Lung (tissue), 12 donors: ENCODE measurements around the gene INPP5E. TPM values are rescaled to one million over a fixed set of nuclear protein-coding genes. Genes with fewer than 3 reads are reported as not detected.

ENCODE experiments used
- ATAC-seq: fragments of 200-7000 bp; cut with Tn5 transposase; one replicate; pipeline ENCODE4 v1.9.1; 2020; ENCODE audit warnings: moderate number of reproducible peaks; ENCODE audit not compliant: insufficient read depth, low FRiP score
- DNase-seq, 3 donors: peaks; one replicate each; pipeline ENCODE4 v3.0.0-alpha.2; 2013 to 2017
- H3K27ac ChIP-seq, 2 donors: one replicate each; pipeline ENCODE4 v1.5.1; 2013; ENCODE audit warnings: mild to moderate bottlenecking in 2 of 2, moderate library complexity in 2 of 2, control low read depth in 1 of 2, inconsistent platforms in 1 of 2, low read depth in 1 of 2, low read length in 1 of 2
- H3K27me3 ChIP-seq, 3 donors: one replicate each; pipeline ENCODE4 v1.5.1; 2013; ENCODE audit warnings: low read length in 2 of 3; ENCODE audit not compliant: control insufficient read depth in 3 of 3, insufficient read depth in 3 of 3
- H3K36me3 ChIP-seq, 4 donors: one replicate each; pipeline ENCODE4 v1.5.1; 2013; ENCODE audit warnings: low read length in 4 of 4, mild to moderate bottlenecking in 1 of 4, moderate library complexity in 1 of 4; ENCODE audit not compliant: control insufficient read depth in 4 of 4, insufficient read depth in 4 of 4
- H3K4me1 ChIP-seq, 5 donors: one replicate each; pipeline ENCODE4 v1.5.1; 2013; ENCODE audit warnings: low read length in 5 of 5, mild to moderate bottlenecking in 2 of 5, moderate library complexity in 1 of 5; ENCODE audit not compliant: control insufficient read depth in 5 of 5, insufficient read depth in 5 of 5
- H3K4me3 ChIP-seq: one replicate; pipeline ENCODE4 v1.5.1; 2013; ENCODE audit warnings: mild to moderate bottlenecking, control low read depth, moderate library complexity
- H3K9ac ChIP-seq, 2 donors: one replicate each; pipeline ENCODE4 v1.5.1; 2013; ENCODE audit warnings: low read length in 2 of 2, control low read depth in 1 of 2; ENCODE audit not compliant: insufficient read depth in 1 of 2
- H3K9me3 ChIP-seq, 4 donors: one replicate each; pipeline ENCODE4 v1.5.1; 2013; ENCODE audit warnings: low read length in 3 of 4, mild to moderate bottlenecking in 1 of 4, moderate library complexity in 1 of 4; ENCODE audit not compliant: control insufficient read depth in 4 of 4, insufficient read depth in 3 of 4
- WGBS, 2 donors: extraction: QIAGEN DNeasy Blood & Tissue Kit; methylation state at CpG; one replicate each; pipeline ENCODE4 v1.1.7; 2013; 5-methylcytosine and 5-hydroxymethylcytosine counted together
- polyA plus RNA-seq, 2 donors: library from polyadenylated mRNA; stranded (reverse); fragments of 200-250 nt; gene quantifications; one replicate each; pipeline ENCODE4 v1.2.1, GENCODE V29; 2013
- total RNA-seq, 2 donors: library from RNA; depleted of rRNA in 1 of 2; stranded (reverse); fragments of >200 nt in 1 of 2; gene quantifications; one replicate each; pipeline ENCODE4 v1.2.1, GENCODE V29; 2014 to 2021
- TF ChIP-seq, protein P1 (sequence below): IDR thresholded peaks from 2 replicates; pipeline ENCODE4 v1.5.1; 2012; ENCODE audit warnings: mild to moderate bottlenecking; ENCODE audit errors: control extremely low read depth, extremely low read depth
- donor health status: control.
- donor health status: control.
- donor health status: Bipolar disorder and iron deficiency.
- donor health status: healthy.
- donor health status: DM: yes; HTN: yes; CAD: no.

Gene INPP5E
- total and polyA plus RNA-seq, 4 donors = 7.2 to 18.4 (median 8.6) TPM

DNA sequence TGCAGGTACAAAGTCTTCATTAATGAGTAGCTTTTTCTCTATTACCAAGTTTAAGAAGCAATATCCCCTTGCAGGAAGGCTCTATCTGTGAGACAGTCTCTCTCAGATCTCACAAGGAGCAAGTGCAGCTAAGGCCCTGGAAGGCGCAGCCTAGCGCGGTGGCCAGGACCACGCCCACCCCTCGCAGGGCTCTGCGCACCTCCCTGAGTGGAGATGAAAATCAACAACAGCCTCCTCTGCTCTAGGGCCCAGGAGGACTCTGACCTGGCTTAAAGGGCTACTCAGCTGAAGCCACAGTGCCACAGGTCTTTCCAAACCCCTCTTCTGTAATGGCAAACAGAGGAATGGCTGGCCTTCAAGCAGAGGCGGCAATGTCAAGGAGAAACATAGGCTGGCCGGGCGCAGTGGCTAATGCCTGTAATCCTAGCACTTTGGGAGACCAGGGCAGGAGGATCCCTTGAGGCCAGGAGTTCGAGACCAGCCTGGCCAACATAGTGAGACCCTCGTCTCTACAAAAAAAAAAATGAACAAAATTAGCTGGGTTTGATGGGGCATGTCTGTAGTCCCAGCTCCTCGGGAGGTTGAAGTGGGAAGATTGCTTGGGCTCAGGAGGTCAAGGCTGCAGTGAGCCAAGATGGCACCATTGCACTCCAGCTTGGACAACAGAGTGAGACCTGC is 31.3 kb upstream of the INPP5E start:
- peaks cover 11 to 85% (median 65%) of the 10 kb centered on the region in 4 donors for H3K36me3 ChIP-seq
- no peak overlapping the region for H3K4me3 ChIP-seq
- H3K4me1 ChIP-seq = no peaks in the 10 kb centered on the region
- no peaks in the 10 kb centered on the region for H3K27me3 ChIP-seq
- no peak for ATAC-seq
- 94 to 98% methylated on average over 12 of the region's 12 CpGs for WGBS, 2 donors
- no peaks in the 10 kb centered on the region for H3K9me3 ChIP-seq
- no peak overlapping the region for H3K27ac ChIP-seq
- no peak overlapping the region for H3K9ac ChIP-seq
- TF ChIP-seq, protein P1, sequence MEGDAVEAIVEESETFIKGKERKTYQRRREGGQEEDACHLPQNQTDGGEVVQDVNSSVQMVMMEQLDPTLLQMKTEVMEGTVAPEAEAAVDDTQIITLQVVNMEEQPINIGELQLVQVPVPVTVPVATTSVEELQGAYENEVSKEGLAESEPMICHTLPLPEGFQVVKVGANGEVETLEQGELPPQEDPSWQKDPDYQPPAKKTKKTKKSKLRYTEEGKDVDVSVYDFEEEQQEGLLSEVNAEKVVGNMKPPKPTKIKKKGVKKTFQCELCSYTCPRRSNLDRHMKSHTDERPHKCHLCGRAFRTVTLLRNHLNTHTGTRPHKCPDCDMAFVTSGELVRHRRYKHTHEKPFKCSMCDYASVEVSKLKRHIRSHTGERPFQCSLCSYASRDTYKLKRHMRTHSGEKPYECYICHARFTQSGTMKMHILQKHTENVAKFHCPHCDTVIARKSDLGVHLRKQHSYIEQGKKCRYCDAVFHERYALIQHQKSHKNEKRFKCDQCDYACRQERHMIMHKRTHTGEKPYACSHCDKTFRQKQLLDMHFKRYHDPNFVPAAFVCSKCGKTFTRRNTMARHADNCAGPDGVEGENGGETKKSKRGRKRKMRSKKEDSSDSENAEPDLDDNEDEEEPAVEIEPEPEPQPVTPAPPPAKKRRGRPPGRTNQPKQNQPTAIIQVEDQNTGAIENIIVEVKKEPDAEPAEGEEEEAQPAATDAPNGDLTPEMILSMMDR = no peak
- no peak for DNase-seq

DNA sequence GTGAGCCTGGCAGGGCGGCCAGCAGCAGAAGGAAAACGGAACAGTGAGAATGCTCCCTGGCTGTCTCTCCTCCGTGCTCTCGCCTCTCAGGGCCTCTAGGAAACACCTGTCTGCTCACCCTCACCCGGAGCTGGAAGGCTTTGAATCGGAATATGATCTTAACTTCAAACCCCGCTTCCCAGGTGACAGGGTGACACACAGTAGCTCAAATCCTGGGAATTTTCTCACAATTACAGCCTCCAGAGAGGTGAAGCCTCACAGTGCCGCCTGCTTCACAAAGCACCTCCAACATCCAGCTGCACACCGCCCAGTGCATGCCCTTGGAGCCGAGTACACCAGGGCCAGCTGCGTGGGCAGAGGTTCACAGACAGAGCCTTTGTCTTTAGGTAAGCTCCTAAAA is 30.7 kb upstream of the INPP5E start:
- Histone ChIP-seq H3K27ac (no peak overlapping the region), H3K4me1 (no peaks in the 10 kb centered on the region), H3K4me3 (no peak overlapping the region), H3K27me3 (no peaks in the 10 kb centered on the region), H3K36me3 (peaks cover 11 to 85% (median 66%) of the 10 kb centered on the region in 4 donors), H3K9me3 (no peaks in the 10 kb centered on the region), H3K9ac (no peak overlapping the region)
- WGBS, 2 donors = 95 to 98% methylated on average over 11 of the region's 11 CpGs
- ATAC-seq = no peak
- DNase-seq = no peak
- TF ChIP-seq, protein P1 = no peak

DNA sequence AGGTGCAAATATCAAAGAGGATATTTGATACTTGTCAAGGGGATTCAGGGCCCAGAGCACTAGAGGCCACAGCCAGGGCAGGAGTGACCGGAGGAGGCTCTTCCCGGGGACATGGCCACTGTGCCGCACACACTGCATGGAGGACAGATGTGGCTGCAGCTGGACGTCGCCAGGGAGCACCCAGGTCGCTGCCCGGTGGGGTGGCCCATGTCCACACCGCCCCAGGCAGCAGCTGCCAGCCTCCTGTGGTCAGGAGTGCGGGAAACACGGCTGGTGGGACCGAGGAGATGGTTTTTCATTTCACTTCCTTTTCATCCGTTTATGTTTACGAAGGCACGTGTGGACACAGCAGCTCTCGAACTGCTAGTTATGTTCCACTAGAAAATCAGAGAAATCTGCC is 28.1 kb upstream of the INPP5E start:
- Histone ChIP-seq H3K27me3 (no peaks in the 10 kb centered on the region), H3K9ac (no peak overlapping the region), H3K27ac (no peak overlapping the region), H3K36me3 (peaks cover 27 to 76% (median 60%) of the 10 kb centered on the region in 4 donors), H3K4me3 (no peak overlapping the region), H3K9me3 (no peaks in the 10 kb centered on the region), H3K4me1 (no peaks in the 10 kb centered on the region)
- ATAC-seq (no peak), DNase-seq (no peak)
- TF ChIP-seq, protein P1 = no peak
- WGBS, 2 donors = 81 to 85% methylated on average over 15 of the region's 15 CpGs

DNA sequence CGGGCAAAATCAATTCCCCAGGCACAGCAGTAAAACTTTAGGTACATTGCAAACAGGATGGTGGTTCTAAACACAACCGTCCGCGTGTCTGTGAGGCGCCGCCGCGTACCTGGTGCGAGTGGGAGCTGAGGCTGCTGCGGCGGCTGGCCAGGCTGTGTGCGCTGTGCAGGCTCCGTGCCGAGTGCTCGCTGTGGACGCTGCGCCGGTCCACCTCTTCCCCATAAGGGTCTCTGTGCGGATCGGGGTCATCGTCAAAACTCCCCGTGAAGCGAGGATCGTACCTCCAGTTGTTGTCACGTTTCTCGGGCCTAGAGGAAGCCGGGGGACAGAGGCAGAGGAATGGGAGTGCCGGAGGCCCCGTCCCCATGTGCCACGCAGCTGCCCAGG is 26.5 kb upstream of the INPP5E start:
- Histone ChIP-seq H3K36me3 (peaks cover 28 to 73% (median 52%) of the 10 kb centered on the region in 4 donors), H3K9me3 (no peaks in the 10 kb centered on the region), H3K27me3 (no peaks in the 10 kb centered on the region), H3K4me1 (no peaks in the 10 kb centered on the region), H3K27ac (no peak overlapping the region), H3K4me3 (no peak overlapping the region), H3K9ac (no peak overlapping the region)
- ATAC-seq (no peak), DNase-seq (no peak)
- WGBS, 2 donors = 97% methylated on average over 30 of the region's 30 CpGs
- TF ChIP-seq, protein P1 = no peak
